Posterior vena cava (tissue), 2 donors: ENCODE data around the gene TSPAN9. TPM values are rescaled to one million over a fixed set of nuclear protein-coding genes. Genes with fewer than 3 reads are reported as not detected.

Experiments
- DNase-seq: peaks from one replicate; pipeline ENCODE4 v3.0.0-alpha.2; 2020; ENCODE audit warnings: low spot score
- intact Hi-C, 2 donors: fragments of 100-400 bp; cut with DNase I; formaldehyde crosslinking; loops; one replicate each; pipeline versions ENCODE4 v1.14.1 to v1.14.2; 2022 to 2023
- total RNA-seq, 2 donors: library from RNA; stranded (reverse); fragmentation: NEBNext Ultra II Directional; extraction: Animal tissue kit (Norgen Biotek cat#: 25700); gene quantifications; one replicate each; pipeline ENCODE4 v1.2.1, GENCODE V29; 2021
- donor health status: DM: yes; HTN: yes; CAD: no.
- donor health status: DM: yes; HTN: yes; CAD: no.

Gene TSPAN9
- total RNA-seq, 2 donors from 2014 or later = 34.2 to 38.5 TPM

GRCh38 chr12:3222979-3223378 is 145.8 kb downstream of the TSPAN9 start:
- intact Hi-C loops = no loop called here
- no peak for DNase-seq

- intact Hi-C loops = no loop called here
- no peak for DNase-seq
Measured at GRCh38 chr12:3223601-3224529, 146.7 kb downstream of the TSPAN9 start.

GRCh38 chr12:3224530-3224903 is 147.3 kb downstream of the TSPAN9 start:
- DNase-seq = no peak
- intact Hi-C loops = no loop called here

- no peak for DNase-seq
- intact Hi-C loops = no loop called here
Measured at GRCh38 chr12:3225154-3225795, 148.1 kb downstream of the TSPAN9 start.

GRCh38 chr12:3225796-3226180 is 148.6 kb downstream of the TSPAN9 start:
- no peak for DNase-seq

GRCh38 chr12:3226264-3226663 is 149.1 kb downstream of the TSPAN9 start:
- DNase-seq = no peak
- intact Hi-C loops = no loop called here

More at GRCh38 chr12:3225796-3226180, 148.6 kb downstream of the TSPAN9 start:
- intact Hi-C loops = no loop called here

GRCh38 chr12:3227076-3227975 is 150.1 kb downstream of the TSPAN9 start:
- DNase-seq = no peak
- intact Hi-C loops = no loop called here

GRCh38 chr12:3228552-3228951 is 151.4 kb downstream of the TSPAN9 start:
- intact Hi-C loops = no loop called here
- no peak for DNase-seq

GRCh38 chr12:3229577-3229976 is 152.4 kb downstream of the TSPAN9 start:
- no peak for DNase-seq
- intact Hi-C loops = no loop called here

GRCh38 chr12:3230758-3231375 is 153.7 kb downstream of the TSPAN9 start:
- intact Hi-C loops = no loop called here
- DNase-seq = no peak

- DNase-seq = no peak
- intact Hi-C loops = no loop called here
Measured at GRCh38 chr12:3231399-3231876, 154.3 kb downstream of the TSPAN9 start.

- intact Hi-C loops = no loop called here
- no peak for DNase-seq
Measured at GRCh38 chr12:3233797-3234196, 156.6 kb downstream of the TSPAN9 start.

- no peak for DNase-seq
- intact Hi-C loops = no loop called here
Measured at GRCh38 chr12:3236345-3237187, 159.4 kb downstream of the TSPAN9 start.

- intact Hi-C loops = no loop called here
- no peak for DNase-seq
Measured at GRCh38 chr12:3238196-3238595, 161.0 kb downstream of the TSPAN9 start.

- intact Hi-C loops = no loop called here
- DNase-seq = no peak
Measured at GRCh38 chr12:3241621-3242020, 164.4 kb downstream of the TSPAN9 start.

GRCh38 chr12:3242199-3242863 is 165.2 kb downstream of the TSPAN9 start:
- intact Hi-C loops = no loop called here
- no peak for DNase-seq

- intact Hi-C loops = no loop called here
- DNase-seq = no peak
Measured at GRCh38 chr12:3243376-3244084, 166.4 kb downstream of the TSPAN9 start.
